ENCODE measurements around the gene UMOD.

DNA sequence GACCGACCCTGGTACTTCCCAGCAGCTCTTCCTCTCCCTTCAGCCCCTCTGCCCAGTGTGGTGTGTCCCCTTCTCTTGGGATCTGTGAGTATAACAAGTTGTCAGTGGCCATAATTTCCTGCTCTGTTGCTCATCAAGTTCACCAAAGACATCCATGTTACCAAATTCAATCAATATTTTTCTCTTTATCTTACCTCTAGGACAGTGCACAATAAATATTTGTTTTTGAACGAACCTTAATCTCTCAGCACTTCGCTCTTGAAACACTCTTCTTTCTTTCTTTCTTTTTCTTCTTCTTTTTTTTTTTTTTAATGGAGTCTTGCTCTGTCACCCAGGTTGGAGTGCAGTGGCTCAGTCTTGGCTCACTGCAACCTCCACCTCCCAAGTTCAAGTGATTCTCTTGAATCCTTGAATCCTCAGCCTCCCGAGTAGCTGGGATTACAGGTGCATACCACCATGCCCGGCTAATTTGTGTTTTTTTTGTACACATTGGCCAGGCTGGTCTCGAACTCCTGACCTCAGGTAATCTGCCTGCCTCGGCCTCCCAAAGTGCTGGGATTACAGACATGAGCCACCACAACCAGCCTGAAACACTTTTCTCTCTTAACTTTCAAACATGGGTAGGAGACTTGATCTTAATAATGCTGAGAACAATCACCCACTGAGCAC, 2.7 kb upstream of the UMOD start:
- TF ChIP-seq CTCF (IDR thresholded peaks at IDR 0.05; ENCODE audit: low read length) (no peak), EZH2 (IDR thresholded peaks at IDR 0.05; ENCODE audit: borderline replicate concordance, low read length) (no peak)

All from OCI-LY1 (cell line).